GM18507 (cell line): ENCODE measurements around the gene IL6ST.
"Not testable (repeated sequence)": the region's sequence is repeated elsewhere in the genome, so short reads cannot be mapped to it uniquely, and the experiment has no call there.

ENCODE experiments used
- DNase-seq: peaks from one replicate; pipeline ENCODE4 v3.0.0; 2011; ENCODE audit warnings: low read depth; ENCODE audit not compliant: insufficient read length; ENCODE audit errors: extremely low spot score
- FAIRE-seq: peaks from 2 replicates; lab custom pipeline; 2011; peaks lifted over from hg19 to GRCh38; lab: Jason Lieb, UNC

IL6ST gene

GRCh38 chr5:55983986-55984385 lies 10.8 kb downstream of the IL6ST start:
- FAIRE-seq: no peak
- DNase-seq: no peak

- no peak for FAIRE-seq
- DNase-seq: no peak
These were observed 11.8 kb downstream of the IL6ST start for GRCh38 chr5:55982957-55983381.

DNA sequence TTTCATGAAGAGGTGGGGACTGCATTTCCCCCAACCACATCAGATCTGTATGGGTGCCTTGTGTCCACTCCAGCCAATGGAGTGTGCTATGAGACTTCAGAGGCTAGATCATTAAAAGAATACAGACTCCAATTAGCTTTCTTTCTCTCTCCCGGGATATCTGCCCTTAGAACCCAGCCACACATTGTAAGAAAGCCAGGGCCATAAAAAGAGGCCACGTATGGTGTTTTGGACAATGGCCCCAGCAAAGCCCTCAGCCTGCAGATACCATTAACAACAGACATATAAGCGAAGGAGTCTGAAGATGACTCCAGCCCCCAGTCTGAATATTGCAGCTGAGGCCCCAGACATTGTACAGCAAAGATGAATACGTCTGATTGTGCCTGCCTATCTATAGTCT lies 21.5 kb downstream of the IL6ST start:
- DNase-seq: no peak
- no peak for FAIRE-seq

DNA sequence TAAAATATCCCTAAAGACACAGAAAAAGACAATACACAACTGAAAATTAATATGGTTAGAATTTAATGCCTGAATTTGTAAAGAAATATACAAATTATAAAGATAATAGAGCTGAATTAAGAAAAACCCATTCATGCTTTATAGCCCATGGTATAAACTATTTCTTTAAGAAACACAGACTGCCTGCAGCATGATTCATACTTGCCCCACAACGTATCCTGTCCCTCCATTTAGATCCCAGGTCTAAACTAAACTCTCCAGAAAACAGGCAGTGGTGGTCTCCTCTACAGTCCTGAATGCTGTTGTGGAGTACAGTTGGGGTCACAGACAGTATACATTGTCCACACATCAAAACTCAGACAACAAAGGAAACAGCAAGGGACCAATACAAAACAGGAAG lies 24.8 kb downstream of the IL6ST start:
- no peak for FAIRE-seq

GRCh38 chr5:55966284-55966683 lies 28.5 kb downstream of the IL6ST start:
- DNase-seq: no peak
- no peak for FAIRE-seq

More for the DNA sequence above, 24.8 kb downstream of the IL6ST start:
- no peak for DNase-seq

- FAIRE-seq: no peak
- no peak for DNase-seq
These were observed 29.2 kb downstream of the IL6ST start for GRCh38 chr5:55965525-55965924.

- no peak for DNase-seq
- FAIRE-seq: no peak
These were observed 34.0 kb downstream of the IL6ST start for GRCh38 chr5:55960779-55961178.

- FAIRE-seq: peak; percentile 38
- no peak for DNase-seq
These were observed 35.6 kb downstream of the IL6ST start for GRCh38 chr5:55959208-55959607.

DNA sequence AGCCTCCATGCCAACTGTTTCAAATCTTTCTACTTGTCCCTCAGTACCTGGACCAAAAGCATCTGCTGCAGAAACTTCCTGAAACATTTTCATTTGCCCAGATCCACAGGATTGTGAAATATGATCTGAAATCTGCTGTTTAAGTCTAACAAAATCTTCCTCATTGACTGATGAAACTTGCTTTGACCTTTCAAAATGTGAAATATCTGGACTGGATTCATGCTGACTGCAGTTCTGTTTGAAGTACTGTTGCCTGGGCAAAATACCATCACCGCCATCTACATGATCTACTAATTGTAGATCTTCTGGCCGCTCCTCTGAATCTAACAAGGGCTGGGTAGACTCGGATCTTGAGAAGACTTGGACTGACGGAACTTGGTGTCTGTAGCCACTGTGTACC lies 53.6 kb downstream of the IL6ST start:
- FAIRE-seq, DNase-seq: not testable (repeated sequence)

DNA sequence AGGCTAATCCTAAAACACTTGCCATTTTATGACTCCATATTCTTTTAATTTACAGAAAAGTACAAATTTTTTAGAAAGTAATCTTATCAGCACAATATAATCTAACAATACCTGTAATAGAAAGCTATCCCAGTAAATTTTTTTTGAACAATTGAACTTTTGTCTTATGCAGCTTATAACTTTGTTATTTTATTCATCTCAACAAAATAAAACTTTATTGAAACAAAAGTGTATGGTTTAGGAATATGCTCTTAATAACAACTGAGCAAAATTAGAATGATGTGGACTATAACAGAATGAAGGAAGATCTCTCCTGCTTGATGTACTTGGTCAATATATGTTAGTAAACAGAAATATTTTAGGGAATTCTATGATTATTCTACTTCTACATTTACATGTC lies 57.2 kb downstream of the IL6ST start:
- peak; percentile 26 for FAIRE-seq
- DNase-seq: not testable (repeated sequence)

GRCh38 chr5:55936100-55936693 lies 58.6 kb downstream of the IL6ST start:
- FAIRE-seq: peak; percentile 79
- no peak for DNase-seq

GRCh38 chr5:55935371-55935770 lies 59.4 kb downstream of the IL6ST start:
- no peak for DNase-seq
- no peak for FAIRE-seq

DNA sequence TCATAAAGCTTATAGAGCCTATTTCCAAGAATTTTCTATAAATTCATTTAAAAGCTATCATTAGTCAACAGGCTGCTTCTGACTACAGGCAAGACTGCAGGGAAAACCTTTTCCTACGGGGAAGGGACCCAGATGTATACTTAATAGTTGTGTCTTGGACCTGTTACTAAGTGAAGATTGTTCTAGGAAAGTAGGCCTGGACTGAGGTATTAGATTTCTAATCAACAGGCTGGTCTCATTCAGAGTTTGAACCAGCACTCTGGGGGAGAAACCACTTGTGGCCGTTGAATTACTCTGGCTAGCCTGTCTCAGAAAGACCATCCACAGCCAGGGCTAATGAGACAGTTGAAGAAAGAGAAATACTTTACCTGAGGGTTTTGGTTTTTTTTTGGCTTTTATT lies 60.0 kb downstream of the IL6ST start:
- DNase-seq (no peak), FAIRE-seq (no peak)

GRCh38 chr5:55934115-55934613 lies 60.6 kb downstream of the IL6ST start:
- FAIRE-seq: no peak
- no peak for DNase-seq

DNA sequence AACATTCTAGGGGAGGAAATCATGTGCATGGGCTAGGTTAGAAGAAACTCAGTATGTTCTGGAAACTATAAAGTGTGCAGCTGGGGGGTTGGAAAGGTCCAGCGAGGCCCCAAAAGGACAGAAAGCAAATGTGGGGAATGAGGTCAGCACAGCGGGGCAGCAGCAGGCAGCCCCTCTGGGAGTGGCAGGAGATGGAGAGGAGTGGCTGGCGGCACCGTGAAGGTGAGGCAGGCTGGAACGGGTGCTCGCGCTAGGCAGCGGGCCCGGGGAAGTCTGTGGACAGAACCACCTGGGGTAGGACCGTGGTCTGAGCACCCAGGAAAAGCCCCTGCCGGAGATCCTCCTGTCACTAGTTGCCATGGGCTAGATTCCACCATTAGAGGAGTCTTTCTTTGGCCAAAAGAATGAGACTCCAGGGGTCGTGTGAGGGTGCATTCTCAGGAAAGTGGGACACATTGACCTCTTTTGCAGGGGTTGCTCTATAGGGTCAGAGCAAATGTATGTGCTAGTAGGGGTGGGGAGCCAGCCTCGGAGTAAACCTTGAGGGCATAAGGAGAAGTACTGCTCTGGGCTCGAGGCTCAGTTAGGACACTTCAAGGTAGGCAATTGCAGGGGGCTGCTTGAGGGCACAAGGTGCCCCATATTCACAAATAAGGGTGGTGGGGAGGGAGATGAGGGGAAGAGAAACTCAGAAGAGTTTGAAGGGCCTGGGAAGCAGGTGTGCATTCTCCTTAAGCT lies 61.2 kb downstream of the IL6ST start:
- DNase-seq (no peak), FAIRE-seq (no peak)

DNA sequence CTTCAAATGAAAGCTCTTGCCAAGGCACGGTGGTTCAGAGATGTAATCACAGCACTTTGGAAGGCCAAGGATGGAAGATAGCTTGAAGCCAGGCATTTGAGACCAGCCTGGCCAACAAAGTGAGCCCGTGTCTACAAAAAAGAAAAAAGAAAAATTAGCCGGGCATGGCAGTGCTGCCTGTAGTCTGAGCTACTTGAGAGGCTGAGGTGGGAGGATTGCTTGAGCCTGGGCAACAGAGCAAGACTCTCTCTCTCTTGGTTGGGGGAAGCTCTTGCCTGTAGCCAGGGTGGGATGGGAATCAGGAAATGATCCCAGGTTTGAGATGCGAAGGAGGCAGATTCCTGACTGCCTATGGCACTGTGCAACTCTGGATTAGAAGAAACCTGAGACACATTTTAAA lies 62.1 kb downstream of the IL6ST start:
- FAIRE-seq: no peak

GRCh38 chr5:55929020-55929799 lies 65.6 kb downstream of the IL6ST start:
- no peak for DNase-seq

More for the DNA sequence above, 62.1 kb downstream of the IL6ST start:
- no peak for DNase-seq

GRCh38 chr5:55927861-55928655 lies 66.7 kb downstream of the IL6ST start:
- no peak for DNase-seq
- FAIRE-seq: no peak

More at GRCh38 chr5:55929020-55929799, 65.6 kb downstream of the IL6ST start:
- FAIRE-seq: no peak

- DNase-seq (no peak), FAIRE-seq (no peak)
These were observed 68.3 kb downstream of the IL6ST start for GRCh38 chr5:55926476-55926875.
